CD14-positive monocyte (primary cell): ENCODE measurements around the gene COL21A1. TPM values are rescaled to one million over a fixed set of nuclear protein-coding genes. Genes with fewer than 3 reads are reported as not detected.

Experiments
- DNase-seq, 3 donors: peaks; one replicate each; pipeline ENCODE4 v3.0.0-alpha.2; 2011 to 2022
- H2AFZ ChIP-seq: 2 replicates; pipeline ENCODE4 v1.6.0; 2012; ENCODE audit warnings: mild to moderate bottlenecking, low read depth, low read length, inconsistent platforms; ENCODE audit not compliant: insufficient read depth, poor library complexity, severe bottlenecking
- H3K27ac ChIP-seq, 2 donors: 1 replicate in 1 of 2; 2 replicates in 1 of 2; pipeline ENCODE4 v1.5.1; 2012 to 2013; ENCODE audit warnings: low read length in 2 of 2, control low read depth in 1 of 2, inconsistent platforms in 1 of 2, low read depth in 1 of 2, mild to moderate bottlenecking in 1 of 2
- H3K27me3 ChIP-seq, 2 donors: one replicate each; pipeline versions ENCODE4 v1.6.0 to v1.6.1; 2011 to 2013; ENCODE audit warnings: low read length in 2 of 2; ENCODE audit not compliant: control insufficient read depth in 2 of 2, insufficient read depth in 2 of 2
- H3K36me3 ChIP-seq, 2 donors: replicated peaks in 1 of 2; 1 replicate in 1 of 2; 2 replicates in 1 of 2; pipeline versions ENCODE4 v1.5.1 to v1.6.1; 2012 to 2013; ENCODE audit warnings: low read length in 2 of 2, control low read depth in 1 of 2, inconsistent platforms in 1 of 2, mild to moderate bottlenecking in 1 of 2; ENCODE audit not compliant: insufficient read depth in 2 of 2, control insufficient read depth in 1 of 2
- H3K4me1 ChIP-seq, 2 donors: 1 replicate in 1 of 2; 2 replicates in 1 of 2; pipeline versions ENCODE4 v1.5.1 to v1.6.1; 2012 to 2013; ENCODE audit warnings: low read length in 2 of 2, control low read depth in 1 of 2, inconsistent platforms in 1 of 2, mild to moderate bottlenecking in 1 of 2, moderate library complexity in 1 of 2; ENCODE audit not compliant: insufficient read depth in 2 of 2, control insufficient read depth in 1 of 2
- H3K4me2 ChIP-seq: replicated peaks from 2 replicates; pipeline ENCODE3; 2012; ENCODE audit warnings: low read length, moderate library complexity, mild to moderate bottlenecking; ENCODE audit not compliant: poor library complexity, severe bottlenecking; ENCODE audit errors: extremely low read depth
- H3K4me3 ChIP-seq, 3 experiments: fragments of 200-600 bp in 1 of 3; sonication (generic) in 1 of 3; replicated peaks in 1 of 3; 1 replicate in 2 of 3; 2 replicates in 1 of 3; pipeline ENCODE4 v1.5.1; 2011 to 2013; ENCODE audit warnings: low read length in 3 of 3, mild to moderate bottlenecking in 3 of 3, control low read depth in 2 of 3, low read depth in 2 of 3, inconsistent platforms in 1 of 3, moderate library complexity in 1 of 3
- H3K79me2 ChIP-seq: 2 replicates; pipeline ENCODE4 v1.6.0; 2012; ENCODE audit warnings: mild to moderate bottlenecking, control low read depth, inconsistent platforms, low read length, moderate library complexity; ENCODE audit not compliant: insufficient read depth
- H3K9ac ChIP-seq: 2 replicates; pipeline ENCODE4 v1.6.0; 2017; ENCODE audit warnings: low read length, mild to moderate bottlenecking; ENCODE audit not compliant: insufficient read depth, poor library complexity, severe bottlenecking
- H3K9me3 ChIP-seq, 2 donors: replicated peaks in 1 of 2; 1 replicate in 1 of 2; 2 replicates in 1 of 2; pipeline versions ENCODE4 v1.5.1 to v1.6.1; 2012 to 2013; ENCODE audit warnings: low read length in 2 of 2, control low read depth in 1 of 2; ENCODE audit not compliant: control insufficient read depth in 1 of 2, insufficient read depth in 1 of 2
- H4K20me1 ChIP-seq: 2 replicates; pipeline ENCODE4 v1.6.0; 2012; ENCODE audit warnings: mild to moderate bottlenecking, low read length, control low read depth, moderate library complexity; ENCODE audit not compliant: insufficient read depth
- H3K27ac Mint-ChIP-seq, 7 donors: one replicate each; pipeline ENCODE4 v1.8.0; 2020; ENCODE audit warnings: mild to moderate bottlenecking in 7 of 7, mixed read lengths in 7 of 7, moderate library complexity in 6 of 7, inconsistent platforms in 2 of 7
- H3K27me3 Mint-ChIP-seq, 3 donors: one replicate each; pipeline ENCODE4 v1.8.0; 2021 to 2022; ENCODE audit warnings: low read depth in 3 of 3, mild to moderate bottlenecking in 3 of 3, mixed read lengths in 3 of 3, moderate library complexity in 3 of 3, inconsistent platforms in 1 of 3
- H3K36me3 Mint-ChIP-seq, 2 donors: one replicate each; pipeline ENCODE4 v1.8.0; 2020; ENCODE audit warnings: mixed read lengths in 2 of 2, inconsistent platforms in 1 of 2, mild to moderate bottlenecking in 1 of 2
- H3K4me1 Mint-ChIP-seq: one replicate; pipeline ENCODE4 v1.8.0; 2020; ENCODE audit warnings: mild to moderate bottlenecking, mixed read lengths
- H3K4me3 Mint-ChIP-seq, 2 donors: one replicate each; pipeline ENCODE4 v1.8.0; 2020; ENCODE audit warnings: mild to moderate bottlenecking in 2 of 2, mixed read lengths in 2 of 2, moderate library complexity in 1 of 2
- H3K9me3 Mint-ChIP-seq, 7 donors: one replicate each; pipeline ENCODE4 v1.8.0; 2020 to 2022; ENCODE audit warnings: mixed read lengths in 7 of 7, mild to moderate bottlenecking in 6 of 7, moderate library complexity in 6 of 7, inconsistent platforms in 2 of 7
- CTCF ChIP-seq: fragments of 200-600 bp; IDR thresholded peaks from one replicate; pipeline ENCODE4 v1.8.0; 2022; ENCODE audit warnings: antibody characterized with exemption, mild to moderate bottlenecking
- WGBS: methylation state at CpG from one replicate; pipeline ENCODE4 v1.1.5; 2013; ENCODE audit warnings: missing lambda C conversion rate; ENCODE audit not compliant: insufficient coverage; 5-methylcytosine and 5-hydroxymethylcytosine counted together
- intact Hi-C, 2 donors: fragments of 100-400 bp; cut with micrococcal nuclease; formaldehyde crosslinking; loops; one replicate each; pipeline versions ENCODE4 v1.15.0 to v1.15.1; 2023
- polyA plus RNA-seq, 3 donors: library from polyadenylated mRNA; depleted of rRNA in 1 of 3; unstranded in 2 of 3; stranded (reverse) in 1 of 3; fragments of 300-500 nt in 2 of 3; fragments of >200 nt in 1 of 3; fragmentation: Illumina TruSeq in 2 of 3; gene quantifications; 1 replicate in 2 of 3; 2 replicates in 1 of 3; pipeline ENCODE4 v1.2.3, GENCODE V29; 2012 to 2021

COL21A1 gene
- polyA plus RNA-seq, 3 donors = 0.03 TPM; not detected in 2

- no peak overlapping the region for H3K4me2 ChIP-seq
- no peaks in the 10 kb centered on the region for H3K27me3 ChIP-seq
- Mint-ChIP-seq H3K4me1 (no peaks in the 10 kb centered on the region), H3K27ac (no peak overlapping the region), H3K27me3 (no peaks in the 10 kb centered on the region), H3K9me3 (peaks cover 0 to 4% (median 0%) of the 10 kb centered on the region in 7 donors), H3K36me3 (no peaks in the 10 kb centered on the region), H3K4me3 (no peak overlapping the region)
- H3K79me2 ChIP-seq = no peaks in the 10 kb centered on the region
- no peak overlapping the region for H3K9ac ChIP-seq
- H3K36me3 ChIP-seq = no peaks in the 10 kb centered on the region
- no peaks in the 10 kb centered on the region for H3K4me1 ChIP-seq
- WGBS = no CpG with 5 or more reads among the region's 1 CpG
- no peak for TF ChIP-seq CTCF
- no peaks in the 10 kb centered on the region for H4K20me1 ChIP-seq
- H3K4me3 ChIP-seq = no peak overlapping the region
- no peaks in the 10 kb centered on the region for H3K9me3 ChIP-seq
- intact Hi-C loops = no loop called here
- DNase-seq = no peak
- H3K27ac ChIP-seq = no peak overlapping the region
- H2AFZ ChIP-seq = no peak overlapping the region
These were observed 32.1 kb upstream of the COL21A1 start for GRCh38 chr6:56279331-56280080.

GRCh38 chr6:56278171-56278591 lies 30.8 kb upstream of the COL21A1 start:
- intact Hi-C loops = no loop called here

More at GRCh38 chr6:56278171-56278591, 30.8 kb upstream of the COL21A1 start:
- H3K4me1 ChIP-seq = no peaks in the 10 kb centered on the region
- Mint-ChIP-seq H3K27me3 (no peaks in the 10 kb centered on the region), H3K36me3 (no peaks in the 10 kb centered on the region), H3K9me3 (peaks cover 0 to 4% (median 0%) of the 10 kb centered on the region in 7 donors), H3K4me1 (no peaks in the 10 kb centered on the region), H3K27ac (no peak overlapping the region), H3K4me3 (no peak overlapping the region)
- H3K9me3 ChIP-seq = no peaks in the 10 kb centered on the region
- H3K4me2 ChIP-seq = no peak overlapping the region
- no peak overlapping the region for H2AFZ ChIP-seq
- TF ChIP-seq CTCF = no peak
- no peak overlapping the region for H3K9ac ChIP-seq
- no CpG with 5 or more reads among the region's 2 CpGs for WGBS
- no peaks in the 10 kb centered on the region for H3K27me3 ChIP-seq
- no peak for DNase-seq
- H3K4me3 ChIP-seq = no peak overlapping the region
- no peak overlapping the region for H3K27ac ChIP-seq
- no peaks in the 10 kb centered on the region for H3K36me3 ChIP-seq
- H3K79me2 ChIP-seq = no peaks in the 10 kb centered on the region
- no peaks in the 10 kb centered on the region for H4K20me1 ChIP-seq
